Activated CD4-positive, alpha-beta T cell treated with anti-CD3 and anti-CD28 coated beads for 1 hour (primary cell): ENCODE measurements around the gene PITPNC1.

ENCODE experiments used
- DNase-seq: peaks from one replicate; pipeline ENCODE4 v3.0.0-alpha.2; 2020

Gene PITPNC1

GRCh38 chr17:67435786-67436185 lies 58.7 kb downstream of the PITPNC1 start:
- DNase-seq: no peak

GRCh38 chr17:67436233-67436632 lies 59.2 kb downstream of the PITPNC1 start:
- DNase-seq: no peak

- DNase-seq: no peak
Observed at GRCh38 chr17:67438667-67439066, 61.6 kb downstream of the PITPNC1 start.

GRCh38 chr17:67439269-67439668 lies 62.2 kb downstream of the PITPNC1 start:
- DNase-seq: no peak

- no peak for DNase-seq
Observed at GRCh38 chr17:67440277-67441051, 63.4 kb downstream of the PITPNC1 start.

GRCh38 chr17:67441052-67441895 lies 64.2 kb downstream of the PITPNC1 start:
- DNase-seq: peak; percentile 70

GRCh38 chr17:67441896-67442219 lies 64.8 kb downstream of the PITPNC1 start:
- DNase-seq: no peak

GRCh38 chr17:67442787-67443624 lies 65.9 kb downstream of the PITPNC1 start:
- DNase-seq: no peak

- DNase-seq: no peak
Observed at GRCh38 chr17:67443931-67444595, 67.0 kb downstream of the PITPNC1 start.

- DNase-seq: no peak
Observed at GRCh38 chr17:67448449-67448848, 71.4 kb downstream of the PITPNC1 start.

GRCh38 chr17:67449065-67449464 lies 72.0 kb downstream of the PITPNC1 start:
- no peak for DNase-seq

GRCh38 chr17:67449845-67450755 lies 73.0 kb downstream of the PITPNC1 start:
- no peak for DNase-seq

- no peak for DNase-seq
Observed at GRCh38 chr17:67452681-67453554, 75.8 kb downstream of the PITPNC1 start.

- DNase-seq: no peak
Observed at GRCh38 chr17:67456103-67456502, 79.0 kb downstream of the PITPNC1 start.

- no peak for DNase-seq
Observed at GRCh38 chr17:67456889-67457288, 79.8 kb downstream of the PITPNC1 start.

GRCh38 chr17:67458203-67458602 lies 81.1 kb downstream of the PITPNC1 start:
- no peak for DNase-seq

GRCh38 chr17:67459985-67460384 lies 82.9 kb downstream of the PITPNC1 start:
- DNase-seq: no peak

- no peak for DNase-seq
Observed at GRCh38 chr17:67461228-67461780, 84.2 kb downstream of the PITPNC1 start.

- DNase-seq: no peak
Observed at GRCh38 chr17:67461876-67462275, 84.8 kb downstream of the PITPNC1 start.

- no peak for DNase-seq
Observed at GRCh38 chr17:67466251-67466796, 89.2 kb downstream of the PITPNC1 start.
